NCI-H1105 treated with DMSO at 0.1 percent for 48 hours (cell line): ENCODE results near the gene ZBTB49.

Experiments used
- DNase-seq: peaks from one replicate; lab custom pipeline; 2025; lab: John Stamatoyannopoulos, UW

ZBTB49 gene

DNA sequence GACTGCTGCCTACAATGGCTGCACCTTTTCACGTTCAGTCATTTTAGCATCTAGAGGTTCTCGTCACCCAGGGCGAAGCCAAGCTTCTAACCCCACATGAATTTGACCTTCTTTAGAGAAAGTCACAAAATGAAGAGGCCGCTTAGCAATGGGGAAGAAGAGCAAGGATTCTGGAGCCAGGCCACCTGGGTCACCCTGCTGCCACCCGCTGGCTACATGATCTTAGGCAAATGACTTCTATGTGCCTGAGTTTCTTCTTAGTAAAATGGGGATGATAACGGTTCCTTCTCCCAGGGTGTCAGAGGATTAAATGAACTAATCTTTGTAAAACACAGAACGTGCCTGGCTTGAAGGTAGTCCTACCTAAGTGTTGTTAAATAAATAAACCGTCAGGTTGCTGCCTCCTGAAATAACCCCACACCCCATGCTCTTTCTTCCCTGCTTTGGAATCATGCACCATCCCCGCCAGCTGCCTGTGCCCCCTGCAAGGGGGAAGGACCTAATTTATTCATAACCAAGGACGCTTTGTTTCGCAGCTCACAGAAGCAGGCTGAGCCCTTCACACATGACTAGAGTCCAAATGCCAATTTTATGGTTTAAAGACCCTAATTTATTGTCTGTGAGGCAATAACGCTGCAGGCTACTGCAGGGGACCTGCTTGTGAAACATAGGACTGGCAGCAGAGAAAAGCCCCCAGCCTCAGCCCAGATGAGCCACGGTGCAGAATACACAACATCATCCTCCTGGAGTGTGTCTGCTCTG lies 68.2 kb downstream of the ZBTB49 start:
- no peak for DNase-seq

DNA sequence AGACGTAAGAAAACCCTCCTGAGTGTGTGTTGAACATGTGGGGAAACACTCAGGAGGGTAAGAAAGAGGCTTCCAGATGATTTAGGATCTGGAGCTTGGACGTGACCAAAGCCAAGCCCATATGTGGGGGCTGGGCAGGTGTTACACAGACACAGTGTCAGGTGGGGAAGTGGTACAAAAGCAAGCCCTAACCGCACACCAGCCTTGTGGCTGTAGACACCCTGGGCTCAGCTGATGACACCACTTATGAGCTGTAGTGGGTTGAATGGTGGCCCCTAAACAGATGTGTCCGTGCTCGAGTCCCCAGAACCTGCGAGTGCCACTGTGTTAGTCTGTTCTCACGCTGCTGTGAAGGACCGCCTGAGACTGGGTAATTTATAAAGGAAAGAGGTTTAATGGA lies 71.8 kb downstream of the ZBTB49 start:
- DNase-seq: no peak

DNA sequence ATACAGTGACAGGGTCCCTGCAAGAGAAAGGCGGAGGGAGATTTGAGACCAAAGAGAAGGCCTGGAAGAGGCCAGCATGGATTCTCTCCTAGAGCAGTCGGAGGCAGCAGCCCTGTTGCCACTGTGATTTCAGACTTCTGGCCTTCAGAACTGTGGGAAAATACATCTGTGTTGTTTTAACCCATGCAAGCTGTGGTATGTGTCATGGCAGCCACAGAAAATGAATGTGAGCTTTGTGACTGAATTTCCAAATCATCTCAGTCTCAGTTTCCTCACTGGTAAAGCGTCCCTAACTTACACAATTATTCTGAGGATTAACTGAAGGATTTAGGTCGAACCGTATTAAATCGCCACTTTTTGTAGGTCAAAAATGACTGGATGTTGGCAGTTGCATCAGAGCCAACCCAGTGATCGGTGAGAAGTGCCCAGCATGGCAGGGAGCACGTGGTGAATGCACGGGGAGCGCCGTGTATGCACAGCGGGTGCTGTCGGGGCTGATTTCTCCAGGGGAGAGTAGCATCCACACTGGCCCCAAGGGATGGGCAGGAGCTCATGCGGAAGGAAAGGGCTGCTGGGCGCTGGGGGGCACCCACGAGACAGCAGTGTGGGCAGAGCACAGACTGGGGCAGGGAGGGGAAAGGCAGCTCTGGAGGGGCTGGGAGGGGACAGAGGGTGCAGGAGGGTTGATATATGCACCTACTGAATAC lies 73.1 kb downstream of the ZBTB49 start:
- DNase-seq: no peak

GRCh38 chr4:4364061-4364460 lies 74.0 kb downstream of the ZBTB49 start:
- no peak for DNase-seq

- no peak for DNase-seq
Observed at GRCh38 chr4:4364486-4365208, 74.6 kb downstream of the ZBTB49 start.

- DNase-seq: no peak
Observed at GRCh38 chr4:4368809-4369580, 78.9 kb downstream of the ZBTB49 start.
